ENCODE data around the gene CMPK2. TPM values are rescaled to one million over a fixed set of nuclear protein-coding genes. Genes with fewer than 3 reads are reported as not detected.
A peak's percentile ranks its signal among the peaks of the same experiment; 100 is the strongest.

The CMPK2 gene
- total RNA-seq, 2 donors from 2014 or later, result 2.1 to 3.8 TPM

DNA sequence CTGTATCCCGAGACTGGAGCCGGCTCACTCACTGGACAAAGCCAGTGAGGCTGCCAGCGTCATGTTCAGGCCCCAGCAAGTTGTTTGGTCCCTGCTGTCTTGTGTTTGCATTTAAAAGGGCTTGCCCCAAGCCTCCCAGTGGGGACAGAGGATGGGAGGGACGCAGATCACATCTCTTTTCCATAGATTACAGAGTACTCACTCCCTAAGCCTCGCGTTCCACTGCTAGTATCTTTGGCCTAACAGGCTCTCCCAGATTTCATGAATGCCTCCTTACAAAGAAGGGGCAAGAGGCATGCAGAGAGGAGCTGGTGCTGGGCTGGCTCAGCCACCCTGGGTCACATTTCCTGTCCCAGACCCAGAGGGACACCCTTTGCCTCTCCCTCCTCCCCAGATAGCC lies 59.1 kb downstream of the CMPK2 start:
- H3K4me1 Mint-ChIP-seq, result peaks cover 11% of the 10 kb centered on the region
- Histone ChIP-seq H3K27me3 (ENCODE audit: control insufficient read depth, insufficient read depth, low read length, poor library complexity, severe bottlenecking) (no peaks in the 10 kb centered on the region), H3K36me3 (ENCODE audit: control insufficient read depth, insufficient read depth, low read length) (no peaks in the 10 kb centered on the region), H3K9ac (ENCODE audit: extremely low read depth, low read length, poor library complexity, severe bottlenecking) (no peak overlapping the region), H3K27ac (ENCODE audit: low read depth, low read length) (no peak overlapping the region), H3K4me1 (ENCODE audit: control insufficient read depth, insufficient read depth, low read length) (no peaks in the 10 kb centered on the region), H3K9me3 (ENCODE audit: control insufficient read depth, low read length) (no peaks in the 10 kb centered on the region), H3K4me3 (ENCODE audit: low read length) (no peak overlapping the region)
- TF ChIP-seq, protein P1, sequence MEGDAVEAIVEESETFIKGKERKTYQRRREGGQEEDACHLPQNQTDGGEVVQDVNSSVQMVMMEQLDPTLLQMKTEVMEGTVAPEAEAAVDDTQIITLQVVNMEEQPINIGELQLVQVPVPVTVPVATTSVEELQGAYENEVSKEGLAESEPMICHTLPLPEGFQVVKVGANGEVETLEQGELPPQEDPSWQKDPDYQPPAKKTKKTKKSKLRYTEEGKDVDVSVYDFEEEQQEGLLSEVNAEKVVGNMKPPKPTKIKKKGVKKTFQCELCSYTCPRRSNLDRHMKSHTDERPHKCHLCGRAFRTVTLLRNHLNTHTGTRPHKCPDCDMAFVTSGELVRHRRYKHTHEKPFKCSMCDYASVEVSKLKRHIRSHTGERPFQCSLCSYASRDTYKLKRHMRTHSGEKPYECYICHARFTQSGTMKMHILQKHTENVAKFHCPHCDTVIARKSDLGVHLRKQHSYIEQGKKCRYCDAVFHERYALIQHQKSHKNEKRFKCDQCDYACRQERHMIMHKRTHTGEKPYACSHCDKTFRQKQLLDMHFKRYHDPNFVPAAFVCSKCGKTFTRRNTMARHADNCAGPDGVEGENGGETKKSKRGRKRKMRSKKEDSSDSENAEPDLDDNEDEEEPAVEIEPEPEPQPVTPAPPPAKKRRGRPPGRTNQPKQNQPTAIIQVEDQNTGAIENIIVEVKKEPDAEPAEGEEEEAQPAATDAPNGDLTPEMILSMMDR (conservative IDR thresholded peaks at IDR 0.05), result no peak
- H3K27me3 Mint-ChIP-seq (ENCODE audit: insufficient read depth), result peaks cover 60% of the 10 kb centered on the region
- H3K9me3 Mint-ChIP-seq, result no peaks in the 10 kb centered on the region
- H3K27ac Mint-ChIP-seq, result no peak overlapping the region
- no peak overlapping the region for H3K4me3 Mint-ChIP-seq
- peak; percentile 87 for DNase-seq
- no peaks in the 10 kb centered on the region for H3K36me3 Mint-ChIP-seq (ENCODE audit: low read depth)
- 10 to 22% methylated on average over 3 to 6 of the region's 6 CpGs for WGBS, 2 experiments (ENCODE audit: insufficient coverage in 1 of 2, insufficient read length in 1 of 2)

DNA sequence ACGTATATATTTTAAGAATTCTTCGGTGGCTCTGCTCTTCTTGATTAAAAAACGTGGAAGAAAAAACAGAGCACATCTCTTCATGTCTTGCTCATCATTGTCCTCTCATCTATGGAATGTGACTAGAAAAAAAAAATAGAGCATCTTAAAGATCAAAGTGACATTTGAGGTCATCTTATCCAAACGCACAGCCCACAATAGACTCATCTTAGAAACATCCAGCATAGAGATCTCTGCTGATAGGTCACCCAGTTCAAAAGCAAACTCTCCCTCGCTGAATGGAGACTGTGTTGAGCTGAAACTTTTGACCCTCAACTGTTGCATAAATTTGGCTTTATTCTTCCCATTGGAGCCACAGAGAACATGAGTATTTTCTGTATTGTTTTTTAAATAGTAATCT lies 65.2 kb downstream of the CMPK2 start:
- WGBS, 2 experiments (ENCODE audit: insufficient coverage in 1 of 2, insufficient read length in 1 of 2), result 90 to 93% methylated on average over 3 to 5 of the region's 5 CpGs
- no peaks in the 10 kb centered on the region for H3K36me3 Mint-ChIP-seq (ENCODE audit: low read depth)
- H3K36me3 ChIP-seq (ENCODE audit: control insufficient read depth, insufficient read depth, low read length), result no peaks in the 10 kb centered on the region
- H3K27me3 Mint-ChIP-seq (ENCODE audit: insufficient read depth), result peaks cover 28% of the 10 kb centered on the region
- no peaks in the 10 kb centered on the region for H3K9me3 ChIP-seq (ENCODE audit: control insufficient read depth, low read length)
- no peaks in the 10 kb centered on the region for H3K4me1 Mint-ChIP-seq
- no peaks in the 10 kb centered on the region for H3K4me1 ChIP-seq (ENCODE audit: control insufficient read depth, insufficient read depth, low read length)
- no peak for DNase-seq
- H3K9ac ChIP-seq (ENCODE audit: extremely low read depth, low read length, poor library complexity, severe bottlenecking), result no peak overlapping the region
- H3K4me3 Mint-ChIP-seq, result no peak overlapping the region
- TF ChIP-seq, protein P1 (conservative IDR thresholded peaks at IDR 0.05), result no peak
- no peaks in the 10 kb centered on the region for H3K27me3 ChIP-seq (ENCODE audit: control insufficient read depth, insufficient read depth, low read length, poor library complexity, severe bottlenecking)
- H3K27ac ChIP-seq (ENCODE audit: low read depth, low read length), result no peak overlapping the region
- H3K9me3 Mint-ChIP-seq, result no peaks in the 10 kb centered on the region
- no peak overlapping the region for H3K4me3 ChIP-seq (ENCODE audit: low read length)
- H3K27ac Mint-ChIP-seq, result no peak overlapping the region

Other genes with a start within 250 kb of the CMPK2 start
- gene RSAD2, start 11.9 kb upstream of the CMPK2 start, total RNA-seq, result under 1 TPM; 0.35 to 0.75 TPM
- 10 to 100 TPM; 12.4 to 26.0 TPM for gene RNF144A, start 51.5 kb upstream of the CMPK2 start, total RNA-seq